GM12878 (cell line): Measurements from ENCODE around the gene LST1. TPM values are rescaled to one million over a fixed set of nuclear protein-coding genes. Genes with fewer than 3 reads are reported as not detected.

Experiments
- ATAC-seq: fragments of 200-7000 bp; cut with Tn5 transposase; 3 replicates; pipeline ENCODE4 v1.9.1; 2020; ENCODE audit warnings: mild to moderate bottlenecking, moderate library complexity
- BruUV-seq: library from RNA; stranded (reverse); fragments of 400-500 nt; replicated peaks from 2 replicates; lab custom pipeline; 2021; lab: Mats Ljungman, UMichigan
- CTCF ChIA-PET: fragments of 300-600 bp; sonication (Branson Sonifier 250); formaldehyde crosslinking; extraction: SDS; loops from one replicate; lab custom pipeline; 2021; ENCODE audit warnings: inconsistent platforms; lab: Yijun Ruan, JAX
- POLR2A ChIA-PET: fragments of 350-600 bp; formaldehyde crosslinking; extraction: SDS; loops from one replicate; lab custom pipeline; 2021; ENCODE audit warnings: inconsistent platforms; lab: Charles Lee
- RAD21 ChIA-PET: fragments of 300-600 bp; sonication (Branson Sonifier 250); formaldehyde crosslinking; loops from one replicate; lab custom pipeline; 2023; ENCODE audit warnings: antibody characterized with exemption; ENCODE audit not compliant: unreplicated experiment; lab: Charles Lee
- SMC1A ChIA-PET: fragments of 300-600 bp; sonication (Branson Sonifier 250); formaldehyde crosslinking; loops from one replicate; lab custom pipeline; 2023; ENCODE audit not compliant: unreplicated experiment, uncharacterized antibody; lab: Charles Lee
- DNase-seq: peaks from one replicate; pipeline ENCODE4 v3.0.0-alpha.2; 2011; ENCODE audit warnings: low read depth, low spot score
- FAIRE-seq: peaks from 3 replicates; lab custom pipeline; 2011; peaks lifted over from hg19 to GRCh38; lab: Jason Lieb, UNC
- H2AFZ ChIP-seq: 2 replicates; pipeline ENCODE4 v1.6.0; 2011; ENCODE audit warnings: low read depth, low read length, control low read depth; ENCODE audit not compliant: control insufficient read depth
- H3K27ac ChIP-seq: 2 replicates; pipeline ENCODE4 v1.5.1; 2011; ENCODE audit warnings: control low read depth; ENCODE audit not compliant: control insufficient read depth, insufficient read depth
- H3K27me3 ChIP-seq, 2 experiments: replicated peaks in 1 of 2; 2 replicates each; pipeline versions ENCODE4 v1.6.0 to v1.6.1; 2011; ENCODE audit warnings: low read length in 1 of 2; ENCODE audit not compliant: control insufficient read depth in 2 of 2, insufficient read depth in 2 of 2
- H3K36me3 ChIP-seq, 2 experiments: 2 replicates each; pipeline ENCODE4 v1.5.1; 2011; ENCODE audit warnings: low read length in 1 of 2; ENCODE audit not compliant: control insufficient read depth in 2 of 2, insufficient read depth in 2 of 2
- H3K4me1 ChIP-seq: 2 replicates; pipeline ENCODE4 v1.6.1; 2011; ENCODE audit warnings: mild to moderate bottlenecking, low read length, moderate library complexity, mixed read lengths; ENCODE audit not compliant: control insufficient read depth, insufficient read depth
- H3K4me2 ChIP-seq: 2 replicates; pipeline ENCODE4 v1.6.0; 2011; ENCODE audit warnings: control low read depth; ENCODE audit not compliant: control insufficient read depth, insufficient read depth
- H3K4me3 ChIP-seq: fragments of 200-600 bp; sonication (generic); 2 replicates; pipeline ENCODE4 v1.5.1; 2016
- H3K79me2 ChIP-seq: 2 replicates; pipeline ENCODE4 v1.6.0; 2011; ENCODE audit warnings: low read length; ENCODE audit not compliant: control insufficient read depth, insufficient read depth
- H3K9ac ChIP-seq: 2 replicates; pipeline ENCODE4 v1.8.0; 2011; ENCODE audit warnings: low read length, control low read depth, mixed read lengths; ENCODE audit not compliant: control insufficient read depth, insufficient read depth
- H3K9me3 ChIP-seq: replicated peaks from 3 replicates; pipeline ENCODE4 v1.5.1; 2011; ENCODE audit warnings: mild to moderate bottlenecking, low read length; ENCODE audit not compliant: control insufficient read depth, insufficient read depth
- H4K20me1 ChIP-seq: 2 replicates; pipeline ENCODE4 v1.6.0; 2011; ENCODE audit not compliant: control insufficient read depth, insufficient read depth
- BCL3 ChIP-seq: IDR thresholded peaks from 2 replicates; pipeline ENCODE4 v1.6.1; 2011; ENCODE audit warnings: borderline replicate concordance, low read depth, mild to moderate bottlenecking, moderate library complexity, low read length; ENCODE audit not compliant: insufficient read depth, poor library complexity, severe bottlenecking
- CHD4 ChIP-seq: fragments of 200-600 bp; sonication (generic); IDR thresholded peaks from 2 replicates; pipeline ENCODE4 v1.6.1; 2016; ENCODE audit warnings: mild to moderate bottlenecking
- IKZF1 ChIP-seq: fragments of 450-650 bp; conservative IDR thresholded peaks from 2 replicates; pipeline ENCODE4 v1.6.1; 2017; ENCODE audit warnings: antibody characterized with exemption, mild to moderate bottlenecking
- IKZF2 ChIP-seq, 2 experiments: fragments of 450-650 bp; IDR thresholded peaks; 2 replicates each; pipeline ENCODE4 v1.6.1; 2017; ENCODE audit warnings: mild to moderate bottlenecking in 2 of 2, moderate library complexity in 2 of 2
- IRF4 ChIP-seq: IDR thresholded peaks from 2 replicates; pipeline ENCODE4 v1.6.1; 2011; ENCODE audit warnings: low read depth, low read length
- MLLT1 ChIP-seq: fragments of 450-650 bp; IDR thresholded peaks from 2 replicates; pipeline ENCODE4 v1.6.1; 2016; ENCODE audit warnings: mild to moderate bottlenecking
- NBN ChIP-seq: fragments of 450-650 bp; IDR thresholded peaks from 2 replicates; pipeline ENCODE4 v1.6.1; 2016
- PRDM15 ChIP-seq: fragments of 450-650 bp; formaldehyde crosslinking; IDR thresholded peaks from 2 replicates; pipeline ENCODE4 v1.4.0; 2020; ENCODE audit warnings: mild to moderate bottlenecking, moderate library complexity
- RAD51 ChIP-seq: fragments of 450-650 bp; IDR thresholded peaks from 2 replicates; pipeline ENCODE4 v1.6.1; 2016; ENCODE audit warnings: moderate library complexity, mild to moderate bottlenecking, inconsistent platforms
- TARDBP ChIP-seq: IDR thresholded peaks from 2 replicates; pipeline ENCODE4 v1.6.1; 2016; ENCODE audit warnings: borderline replicate concordance
- TCF12 ChIP-seq: IDR thresholded peaks from 2 replicates; pipeline ENCODE4 v1.6.1; 2011; ENCODE audit warnings: low read depth, mild to moderate bottlenecking, low read length
- TCF3 ChIP-seq: IDR thresholded peaks from 2 replicates; pipeline ENCODE4 v1.6.1; 2012; ENCODE audit warnings: low read depth, mild to moderate bottlenecking, low read length, borderline replicate concordance; ENCODE audit not compliant: insufficient read depth
- ZNF622 ChIP-seq: fragments of 450-650 bp; IDR thresholded peaks from 2 replicates; pipeline ENCODE4 v1.6.1; 2017; ENCODE audit warnings: mild to moderate bottlenecking, inconsistent platforms
- WGBS: methylation state at CpG from one replicate; pipeline ENCODE4 v1.1.6; 2016; ENCODE audit warnings: low lambda C conversion rate; ENCODE audit not compliant: insufficient replicate concordance, insufficient coverage; ENCODE audit errors: missing lambda C conversion rate; 5-methylcytosine and 5-hydroxymethylcytosine counted together
- in situ Hi-C: fragments of 300-500 bp; cut with MboI; formaldehyde crosslinking; loops from 9 replicates; pipeline ENCODE4 v1.14.3; 2018; ENCODE audit warnings: mixed read lengths
- intact Hi-C: fragments of 100-400 bp; cut with micrococcal nuclease; formaldehyde crosslinking; loops from one replicate; pipeline ENCODE4 v1.14.2; 2022; ENCODE audit not compliant: unreplicated experiment
- polyA plus RNA-seq, 11 experiments: library from polyadenylated mRNA; depleted of rRNA in 4 of 11; unstranded in 6 of 11; stranded (reverse) in 5 of 11; fragments of >200 nt; fragmentation: Nextera tagmentation in 4 of 11; fragmentation: Illumina TruSeq in 1 of 11; extraction: Ambion mirVana in 4 of 11; extraction: Trizol in 1 of 11; gene quantifications; 1 replicate in 1 of 11; 2 replicates in 10 of 11; pipeline versions ENCODE4 v1.2.1 to v1.2.3, GENCODE V29; 2011 to 2016; ENCODE audit warnings: inconsistent platforms in 2 of 11, missing spikeins in 2 of 11, low read depth in 1 of 11
- total RNA-seq, 4 experiments: library from RNA; depleted of rRNA in 3 of 4; stranded (reverse); fragments of >200 nt in 3 of 4; fragmentation: Illumina TruSeq in 1 of 4; extraction: Trizol in 1 of 4; gene quantifications; 2 replicates each; pipeline versions ENCODE4 v1.2.1 to v1.2.3, GENCODE V29; 2013 to 2021

LST1 gene
- total and polyA plus RNA-seq, 10 of the 15 experiments (the other 5 are each of a cell fraction or from before 2014, with no cell fraction given), result 4.1 to 35.5 (median 16.4) TPM

GRCh38 chr6:31586599-31587281 is 663 bp downstream of the LST1 start (continued):
- TF ChIP-seq ZNF622 (no peak), TCF3 (no peak), RAD51 (peak; percentile 68; the same call in 1 of the 2 replicates)

- RAD21 ChIA-PET, result interaction anchor here (1.1 to 17.5 kb wide), 8 partner anchors 8 to 151 kb away, joined by 3 to 620 read pairs (median 6); partner anchors contain the start of genes ATP6V1G2, NCR3, NFKBIL1 and TNF
- Histone ChIP-seq H3K79me2 (peaks cover 1% of the 10 kb centered on the region; the same call in 1 of the 2 replicates), H3K27ac (peak overlapping the region; percentile 75), H2AFZ (peak overlapping the region; percentile 45), H3K9me3 (no peaks in the 10 kb centered on the region), H3K4me1 (peaks cover 47% of the 10 kb centered on the region), H4K20me1 (no peaks in the 10 kb centered on the region), H3K4me3 (peak overlapping the region; percentile 68), H3K36me3 (no peaks in the 10 kb centered on the region), H3K27me3 (no peaks in the 10 kb centered on the region), H3K9ac (peak overlapping the region; percentile 67; the same call in 1 of the 2 replicates), H3K4me2 (peak overlapping the region; percentile 89)
- in situ Hi-C loops, result no loop called here
- 51% methylated on average over 10 of the region's 12 CpGs for WGBS
- BruUV-seq, result no TSS peak
- ATAC-seq (peak; percentile 14), DNase-seq (no peak), FAIRE-seq (no peak)
- CTCF ChIA-PET, result interaction anchor here (2.2 to 31.0 kb wide), 4 partner anchors 5 to 33 kb away, joined by 16 to 2098 read pairs (median 789); partner anchors contain the start of genes ATP6V1G2, DDX39B, LST1 and LTA
- intact Hi-C loops, result no loop called here
- POLR2A ChIA-PET, result interaction anchor here (0.5 to 17.1 kb wide), 12 partner anchors 8 to 597 kb away, joined by 3 to 282 read pairs (median 4); partner anchors contain the start of genes AIF1, ATP6V1G2, DDX39B and LTA
- SMC1A ChIA-PET, result interaction anchor here (1.0 to 45.5 kb wide), 5 partner anchors 7 to 33 kb away, joined by 3 to 1989 read pairs (median 56); partner anchors contain the start of genes ATP6V1G2, DDX39B, LTA and NCR3
- TF ChIP-seq TCF12, result no peak
- peak; percentile 88 for TF ChIP-seq NBN
- TF ChIP-seq IKZF1, result 0 out of 2 replicates have a peak, but pooled peaks have one; percentile 31
- TF ChIP-seq IRF4, result 0 out of 2 replicates have a peak, but pooled peaks have one; percentile 17
- TF ChIP-seq TARDBP, result no peak
- TF ChIP-seq BCL3, result no peak
- no peak for TF ChIP-seq CHD4
- TF ChIP-seq MLLT1, result peak; percentile 83
- no peak for TF ChIP-seq PRDM15
- peak; percentile 43 to 74; a peak in 3 of 4 replicates for TF ChIP-seq IKZF2 (IDR thresholded peaks at IDR 0.05)
These were observed 2.0 kb downstream of the LST1 start for GRCh38 chr6:31587791-31588777.
